Measurements from ENCODE around the gene SETX. TPM values are rescaled to one million over a fixed set of nuclear protein-coding genes. Genes with fewer than 3 reads are reported as not detected.

SETX gene
- total and polyA plus RNA-seq, 2 donors (not counting 1 experiment from before 2014, with no cell fraction given), result 29.2 to 105 TPM

GRCh38 chr9:132384376-132384775 is 29.6 kb upstream of the SETX start:
- peak overlapping the region; percentile 18 for H2AFZ ChIP-seq (ENCODE audit: insufficient read depth, low read depth, low read length, poor library complexity, severe bottlenecking)
- H3K27ac Mint-ChIP-seq, result peak overlapping the region; percentile 99
- H3K4me1 Mint-ChIP-seq, result peaks cover 66% of the 10 kb centered on the region
- H3K27me3 ChIP-seq (replicated peaks in 1 of 4; ENCODE audit: control extremely low read depth in 1 of 4, control insufficient read depth in 3 of 4, insufficient read depth in 4 of 4, low read length in 3 of 4), result no peaks in the 10 kb centered on the region
- CTCF ChIA-PET, result interaction anchor here (1.1 to 8.8 kb wide), 8 partner anchors 11 to 90 kb away, joined by 3 to 160 read pairs (median 4); partner anchors contain the start of gene SETX
- H3K4me1 ChIP-seq (ENCODE audit: control insufficient read depth in 2 of 2, insufficient read depth in 2 of 2, low read length in 2 of 2), result peaks cover 62 to 69% of the 10 kb centered on the region in 2 donors
- intact Hi-C loops (cut with micrococcal nuclease), result no loop called here
- H3K9me3 ChIP-seq (ENCODE audit: control extremely low read depth in 1 of 3, control insufficient read depth in 2 of 3, insufficient read depth in 1 of 3, low read length in 2 of 3), result no peaks in the 10 kb centered on the region
- H3K36me3 ChIP-seq (replicated peaks in 1 of 2; ENCODE audit: control extremely low read depth in 1 of 2, control insufficient read depth in 1 of 2, extremely low read depth in 1 of 2, insufficient read depth in 2 of 2, low read length in 1 of 2), result peaks cover 0 to 45% of the 10 kb centered on the region in 2 experiments
- no peaks in the 10 kb centered on the region for H4K20me1 ChIP-seq (ENCODE audit: control insufficient read depth, insufficient read depth, low read length, poor library complexity, severe bottlenecking)
- ATAC-seq (ENCODE audit: low read depth) (peak; percentile 48), DNase-seq (peak; percentile 73)
- no peaks in the 10 kb centered on the region for H3K9me3 Mint-ChIP-seq (ENCODE audit: insufficient read depth)
- TF ChIP-seq CTCF (IDR thresholded peaks at IDR 0.05), result no peak
- TF ChIP-seq EZH2 (IDR thresholded peaks at IDR 0.05; ENCODE audit: borderline replicate concordance, insufficient read depth, low read depth, low read length, poor library complexity, severe bottlenecking), result no peak
- no peaks in the 10 kb centered on the region for H3K27me3 Mint-ChIP-seq
- no CpG with 5 or more reads among the region's 8 CpGs for WGBS (ENCODE audit: insufficient coverage)
- H3K27ac ChIP-seq (ENCODE audit: low read length in 2 of 2), result peak overlapping the region; percentile 81 to 96
- peak overlapping the region; percentile 89 for H3K4me3 Mint-ChIP-seq
- H3K4me3 ChIP-seq (ENCODE audit: control extremely low read depth in 1 of 5, extremely low read depth in 1 of 5, insufficient read depth in 1 of 5, low read depth in 2 of 5, low read length in 4 of 5), result peak overlapping the region; percentile 21 to 49 (median 31)
- H3K4me2 ChIP-seq (replicated peaks; ENCODE audit: low read depth, low read length, poor library complexity, severe bottlenecking), result peak overlapping the region; percentile 82
- POLR2A ChIA-PET, result interaction anchor here (0.6 to 7.1 kb wide), 7 partner anchors 8 to 285 kb away, joined by 3 to 156 read pairs (median 4); partner anchors contain the start of genes CFAP77, DDX31 and SETX
- H3K9ac ChIP-seq (ENCODE audit: low read length), result peak overlapping the region; percentile 48
- H3K79me2 ChIP-seq (ENCODE audit: control insufficient read depth, insufficient read depth, low read length), result peaks cover 17% of the 10 kb centered on the region

- WGBS (ENCODE audit: insufficient coverage), result 0% methylated on average over 5 of the region's 10 CpGs
- peak; percentile 66 for ATAC-seq (ENCODE audit: low read depth)
Measured at GRCh38 chr9:132383462-132383883, 28.7 kb upstream of the SETX start.

More at GRCh38 chr9:132383462-132383883, 28.7 kb upstream of the SETX start:
- no peaks in the 10 kb centered on the region for H3K9me3 ChIP-seq (ENCODE audit: control extremely low read depth in 1 of 3, control insufficient read depth in 2 of 3, insufficient read depth in 1 of 3, low read length in 2 of 3)
- Mint-ChIP-seq H3K27me3 (no peaks in the 10 kb centered on the region), H3K9me3 (ENCODE audit: insufficient read depth) (no peaks in the 10 kb centered on the region), H3K27ac (peak overlapping the region; percentile 99), H3K4me1 (peaks cover 71% of the 10 kb centered on the region), H3K4me3 (peak overlapping the region; percentile 89)
- no peak for TF ChIP-seq EZH2 (IDR thresholded peaks at IDR 0.05; ENCODE audit: borderline replicate concordance, insufficient read depth, low read depth, low read length, poor library complexity, severe bottlenecking)
- no peak for TF ChIP-seq CTCF (IDR thresholded peaks at IDR 0.05)
- peak overlapping the region; percentile 48 for H3K9ac ChIP-seq (ENCODE audit: low read length)
- no peaks in the 10 kb centered on the region for H4K20me1 ChIP-seq (ENCODE audit: control insufficient read depth, insufficient read depth, low read length, poor library complexity, severe bottlenecking)
- peak overlapping the region; percentile 82 for H3K4me2 ChIP-seq (replicated peaks; ENCODE audit: low read depth, low read length, poor library complexity, severe bottlenecking)
- no peaks in the 10 kb centered on the region for H3K27me3 ChIP-seq (replicated peaks in 1 of 4; ENCODE audit: control extremely low read depth in 1 of 4, control insufficient read depth in 3 of 4, insufficient read depth in 4 of 4, low read length in 3 of 4)
- H3K4me3 ChIP-seq (ENCODE audit: control extremely low read depth in 1 of 5, extremely low read depth in 1 of 5, insufficient read depth in 1 of 5, low read depth in 2 of 5, low read length in 4 of 5), result peak overlapping the region in 4 of 5 experiments; percentile 14 to 49 (median 32)
- peak overlapping the region; percentile 16 for H2AFZ ChIP-seq (ENCODE audit: insufficient read depth, low read depth, low read length, poor library complexity, severe bottlenecking)
- peaks cover 22% of the 10 kb centered on the region for H3K79me2 ChIP-seq (ENCODE audit: control insufficient read depth, insufficient read depth, low read length)
- intact Hi-C loops (cut with micrococcal nuclease), result loop anchor here (1.0 kb wide), 1 partner anchor 23 kb away; the partner anchor contains the start of gene TTF1
- H3K27ac ChIP-seq (ENCODE audit: low read length in 2 of 2), result peak overlapping the region; percentile 81 to 96
- peaks cover 62 to 69% of the 10 kb centered on the region in 2 donors for H3K4me1 ChIP-seq (ENCODE audit: control insufficient read depth in 2 of 2, insufficient read depth in 2 of 2, low read length in 2 of 2)
- H3K36me3 ChIP-seq (replicated peaks in 1 of 2; ENCODE audit: control extremely low read depth in 1 of 2, control insufficient read depth in 1 of 2, extremely low read depth in 1 of 2, insufficient read depth in 2 of 2, low read length in 1 of 2), result peaks cover 5 to 47% of the 10 kb centered on the region in 2 experiments
- peak; percentile 85 for DNase-seq
- CTCF ChIA-PET, result interaction anchor here (0.8 to 8.8 kb wide), 10 partner anchors 9 to 115 kb away, joined by 3 to 160 read pairs (median 4); partner anchors contain the start of gene SETX
- POLR2A ChIA-PET, result interaction anchor here (0.6 to 7.1 kb wide), 9 partner anchors 9 to 286 kb away, joined by 3 to 156 read pairs (median 5); partner anchors contain the start of genes DDX31 and SETX

All from B cell (primary cell).